ENCODE results near the gene ZNF330.
A peak's percentile ranks its signal among the peaks of the same experiment; 100 is the strongest.
"Not testable (repeated sequence)": the region's sequence is repeated elsewhere in the genome, so short reads cannot be mapped to it uniquely, and the experiment has no call there.

Gene ZNF330

GRCh38 chr4:141220691-141221659 is at the start of gene ZNF330:
Gene ZNF330 (plus strand): TSS chr4:141220895. CDS start chr4:141222372, 1,477 bp downstream.
- Histone ChIP-seq H3K4me3 (peak within 1 kb of the TSS; percentile 100), H3K27ac (peak within 1 kb of the TSS; percentile 98 to 99)
- peak; percentile 94 for DNase-seq (ENCODE audit: low spot score)
- no peak for TF ChIP-seq CTCF (IDR thresholded peaks at IDR 0.05)

GRCh38 chr4:141174457-141174856 is 46.2 kb upstream of the ZNF330 start:
- H3K4me3 ChIP-seq: no peak overlapping the region
- no peak for DNase-seq (ENCODE audit: low spot score)
- H3K27ac ChIP-seq: no peak overlapping the region
- no peak for TF ChIP-seq CTCF (IDR thresholded peaks at IDR 0.05)

- H3K27ac ChIP-seq: no peak overlapping the region
- no peak overlapping the region for H3K4me3 ChIP-seq
- no peak for DNase-seq (ENCODE audit: low spot score)
- TF ChIP-seq CTCF (IDR thresholded peaks at IDR 0.05): no peak
Observed at GRCh38 chr4:141177171-141177570, 43.5 kb upstream of the ZNF330 start.

GRCh38 chr4:141179474-141180373 is 41.0 kb upstream of the ZNF330 start:
- H3K27ac ChIP-seq: no peak overlapping the region
- no peak for DNase-seq (ENCODE audit: low spot score)
- no peak overlapping the region for H3K4me3 ChIP-seq
- no peak for TF ChIP-seq CTCF (IDR thresholded peaks at IDR 0.05)

GRCh38 chr4:141180991-141181761 is 39.5 kb upstream of the ZNF330 start:
- DNase-seq (ENCODE audit: low spot score): no peak
- Histone ChIP-seq H3K27ac (no peak overlapping the region), H3K4me3 (no peak overlapping the region)
- no peak for TF ChIP-seq CTCF (IDR thresholded peaks at IDR 0.05)

GRCh38 chr4:141183491-141183890 is 37.2 kb upstream of the ZNF330 start:
- not testable (repeated sequence) for DNase-seq (ENCODE audit: low spot score)

More at GRCh38 chr4:141183491-141183890, 37.2 kb upstream of the ZNF330 start:
- H3K27ac ChIP-seq, H3K4me3 ChIP-seq: not testable (repeated sequence)
